Hematopoietic multipotent progenitor cell (in vitro differentiated cells): ENCODE data around the gene DLL4. TPM values are rescaled to one million over a fixed set of nuclear protein-coding genes. Genes with fewer than 3 reads are reported as not detected.
"Not testable (repeated sequence)": the region's sequence is repeated elsewhere in the genome, so short reads cannot be mapped to it uniquely, and the experiment has no call there.

Source experiments
- DNase-seq, 3 donors: peaks; one replicate each; pipeline ENCODE4 v3.0.0-alpha.2; 2011 to 2015; ENCODE audit warnings: low read depth in 2 of 3, low spot score in 2 of 3
- total RNA-seq: library from RNA; depleted of rRNA; stranded (reverse); fragments of >200 nt; gene quantifications from one replicate; pipeline ENCODE4 v1.2.3, GENCODE V29; 2012

Gene DLL4
- total RNA-seq, 1 donor, result under 0.01 TPM

DNA sequence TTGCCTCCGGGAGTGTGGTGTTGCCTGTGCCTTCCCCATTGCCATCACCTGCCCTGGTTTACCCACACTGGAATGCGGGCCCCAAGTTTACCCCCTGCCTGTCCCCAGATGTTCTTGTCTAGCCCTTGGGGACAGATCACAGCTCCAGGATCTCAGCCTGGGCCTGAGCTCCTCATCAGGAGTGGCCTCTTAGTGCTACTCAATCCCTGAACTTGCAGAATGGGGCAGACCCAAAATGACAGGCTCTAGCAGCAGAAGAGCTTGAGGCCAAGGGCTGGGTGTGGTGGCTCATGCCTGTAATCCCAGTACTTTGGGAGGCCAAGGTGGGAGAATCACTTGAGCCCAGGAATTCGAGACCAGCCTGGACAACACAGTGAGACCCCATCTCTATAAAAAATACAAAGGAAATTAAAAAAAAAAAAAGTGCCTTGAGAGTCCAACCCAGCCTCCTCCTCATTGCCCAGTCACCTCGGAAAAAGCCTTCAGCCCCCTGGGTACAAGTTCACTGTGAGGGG, 28.0 kb downstream of the DLL4 start:
- DNase-seq, result no peak

DNA sequence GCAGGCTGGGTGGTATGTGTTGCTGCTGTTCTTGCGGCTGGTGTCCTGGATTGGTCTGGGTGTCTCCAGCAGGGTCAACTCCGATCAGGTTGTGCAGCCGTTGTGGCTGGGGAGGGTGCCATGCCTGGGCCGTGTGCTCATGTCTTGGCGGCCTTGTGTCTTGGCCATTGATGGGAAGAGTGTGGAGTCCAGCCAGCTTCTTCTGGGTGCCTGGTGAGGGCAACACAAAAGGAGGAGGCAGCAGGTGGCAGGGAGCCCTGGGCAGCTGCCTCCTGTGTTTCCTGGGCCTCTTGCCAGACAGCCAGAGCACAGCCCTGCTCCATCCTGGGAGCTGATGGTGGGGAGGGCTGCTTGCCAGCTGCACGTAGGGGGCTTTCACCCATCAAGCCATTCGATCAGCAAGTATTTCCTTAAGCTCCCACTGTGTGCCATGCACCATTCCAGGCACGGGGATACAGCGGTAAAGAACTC, 28.5 kb downstream of the DLL4 start:
- DNase-seq, result no peak

DNA sequence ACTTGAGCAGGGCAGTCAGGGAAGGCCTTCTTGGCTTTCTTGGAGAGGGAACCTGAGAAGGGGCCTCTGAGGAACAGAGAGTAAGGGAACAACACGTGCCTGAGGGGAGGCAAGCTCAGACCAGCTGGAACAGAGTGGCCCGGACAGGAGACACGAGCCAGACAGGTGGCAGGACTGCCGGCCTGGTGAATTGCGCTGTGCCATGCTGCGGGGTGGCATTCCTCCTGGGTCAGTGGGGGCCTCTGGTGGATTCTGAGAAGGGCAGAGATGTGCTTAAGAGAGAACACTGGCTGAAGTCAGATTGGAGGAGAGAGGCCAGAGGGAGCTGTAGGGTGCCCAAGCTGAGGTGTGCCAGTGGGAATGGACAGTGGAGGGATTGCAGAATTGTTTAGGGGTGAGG, 29.0 kb downstream of the DLL4 start:
- DNase-seq, result no peak

DNA sequence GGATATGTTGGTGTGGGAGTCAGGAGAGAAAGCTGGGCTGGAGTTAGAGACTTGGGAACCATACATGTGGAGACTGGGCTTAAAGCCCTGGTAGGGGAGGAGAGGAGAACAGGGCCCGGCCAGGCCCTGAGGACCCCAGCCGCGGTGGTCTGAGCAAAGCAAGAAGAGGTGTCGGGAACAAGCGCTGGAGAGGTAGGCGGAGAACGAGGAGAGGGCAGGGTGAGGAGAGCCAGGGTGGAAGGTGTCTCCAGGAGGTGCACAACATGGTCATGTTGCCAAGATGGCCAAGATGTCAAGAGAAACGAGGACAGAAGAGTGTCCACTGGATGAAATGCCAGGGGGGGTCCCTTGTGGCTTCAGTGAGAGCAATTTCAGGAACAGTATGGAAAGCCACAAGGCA, 29.6 kb downstream of the DLL4 start:
- no peak for DNase-seq

DNA sequence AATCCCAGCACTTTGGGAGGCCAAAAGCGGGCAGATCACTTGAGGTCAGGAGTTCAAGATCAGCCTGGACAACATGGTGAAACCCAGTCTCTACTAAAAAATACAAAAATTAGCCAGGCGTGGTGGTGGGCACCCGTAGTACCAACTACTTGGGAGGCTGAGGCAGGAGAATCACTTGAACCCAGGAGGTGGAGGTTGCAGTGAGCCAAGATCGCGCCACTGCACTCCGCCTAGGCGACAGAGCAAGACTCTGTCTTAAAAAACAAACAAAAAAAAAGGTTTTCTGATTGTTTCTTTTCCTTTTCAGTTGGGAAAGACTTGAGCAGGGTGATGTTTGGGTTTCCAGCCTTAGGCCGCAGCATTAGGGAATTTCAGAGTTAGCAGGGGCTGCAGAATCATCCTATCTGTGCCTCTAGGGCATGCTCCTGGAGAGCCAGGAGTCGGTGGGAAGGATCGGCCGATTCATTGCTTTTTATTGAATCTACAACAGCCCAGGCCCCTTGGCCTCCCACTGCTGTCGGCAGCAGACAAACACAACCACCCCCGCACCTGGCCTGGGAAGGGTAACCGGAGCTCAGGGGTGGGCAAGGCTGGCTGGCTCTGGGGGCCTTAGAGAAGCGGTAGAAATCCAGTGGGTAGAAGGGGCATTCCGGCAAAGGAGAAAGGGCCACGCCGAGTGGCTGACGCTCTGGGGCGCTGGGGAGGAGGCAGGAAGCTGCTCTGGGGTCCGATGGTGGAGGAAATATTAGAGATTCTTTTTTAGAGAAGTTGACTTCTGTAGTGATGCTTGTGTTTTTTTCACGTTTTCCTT, 30.4 kb downstream of the DLL4 start:
- DNase-seq, result peak in 1 of 3 donors; percentile 49

DNA sequence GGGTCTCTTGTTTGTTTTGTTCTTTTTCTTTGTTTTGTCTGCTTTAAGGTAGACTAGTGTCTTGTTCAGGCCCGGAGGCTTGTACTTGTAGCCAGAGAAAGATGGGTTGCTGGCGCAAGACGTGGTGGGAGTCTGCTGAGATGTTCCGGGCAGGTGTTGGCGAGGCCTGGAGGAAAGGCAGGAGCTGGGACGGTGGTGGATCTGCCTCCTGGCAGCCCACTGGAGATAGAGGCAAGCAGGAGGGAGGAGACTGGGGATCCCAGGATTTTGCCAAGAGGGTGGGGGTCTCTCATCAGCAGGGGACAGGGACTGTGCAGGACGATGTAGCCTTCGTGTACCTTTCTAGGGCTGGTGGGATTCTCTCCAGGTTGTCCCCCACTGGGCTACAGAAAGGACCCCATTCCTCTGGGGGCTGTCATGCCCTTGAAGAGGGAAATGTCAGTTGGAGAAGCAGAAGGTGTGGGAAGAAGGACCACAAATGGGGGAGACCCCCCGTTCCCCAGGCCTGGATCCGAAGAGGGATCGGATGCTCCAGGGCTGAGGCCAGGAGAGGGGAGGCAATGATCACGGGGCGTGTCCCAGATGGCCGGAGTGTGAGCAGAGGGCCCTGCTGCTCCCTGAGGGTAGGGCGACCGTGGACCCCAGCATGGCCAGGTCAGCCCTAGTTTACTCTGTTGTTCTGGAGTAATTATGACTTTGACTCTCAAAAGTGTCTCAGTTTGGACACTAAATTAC, 31.2 kb downstream of the DLL4 start:
- DNase-seq, result no peak

DNA sequence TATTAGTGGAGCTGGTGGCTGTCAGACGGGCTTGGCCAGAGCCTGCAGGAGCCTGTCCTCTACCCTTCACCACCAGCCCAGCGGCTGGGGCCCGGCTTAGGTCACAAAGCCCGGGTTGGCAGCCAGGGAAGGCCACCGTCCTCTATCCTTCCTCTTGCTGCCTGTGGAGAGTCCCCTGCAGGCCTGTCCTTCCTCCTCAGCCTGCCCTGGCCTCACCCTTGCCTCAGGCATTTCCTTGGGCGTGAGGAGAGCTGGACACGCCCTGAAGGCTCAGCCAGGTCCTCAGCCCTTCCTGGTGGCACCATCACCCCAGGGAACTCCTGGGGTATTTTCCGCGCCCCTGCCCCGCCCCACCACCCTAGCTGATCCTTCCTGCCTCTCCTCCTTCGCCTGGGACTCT, 31.8 kb downstream of the DLL4 start:
- DNase-seq, result no peak

DNA sequence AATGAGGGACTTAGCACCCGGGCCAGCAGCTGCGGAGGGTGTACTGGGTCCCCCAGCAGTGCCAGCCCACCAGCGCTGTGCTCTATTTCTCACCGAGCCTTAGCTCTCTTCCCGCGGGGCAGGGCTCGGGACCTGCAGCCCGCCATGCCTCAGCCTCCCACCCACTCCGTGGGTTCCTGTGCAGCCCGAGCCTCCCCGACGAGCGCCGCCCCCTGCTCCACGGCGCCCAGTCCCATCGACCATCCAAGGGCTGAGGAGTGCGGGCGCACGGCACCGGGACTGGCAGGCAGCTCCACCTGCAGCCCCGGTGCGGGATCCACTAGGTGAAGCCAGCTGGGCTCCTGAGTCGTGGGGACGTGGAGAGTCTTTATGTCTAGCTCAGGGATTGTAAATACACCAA, 32.6 kb downstream of the DLL4 start:
- DNase-seq, result not testable (repeated sequence)

DNA sequence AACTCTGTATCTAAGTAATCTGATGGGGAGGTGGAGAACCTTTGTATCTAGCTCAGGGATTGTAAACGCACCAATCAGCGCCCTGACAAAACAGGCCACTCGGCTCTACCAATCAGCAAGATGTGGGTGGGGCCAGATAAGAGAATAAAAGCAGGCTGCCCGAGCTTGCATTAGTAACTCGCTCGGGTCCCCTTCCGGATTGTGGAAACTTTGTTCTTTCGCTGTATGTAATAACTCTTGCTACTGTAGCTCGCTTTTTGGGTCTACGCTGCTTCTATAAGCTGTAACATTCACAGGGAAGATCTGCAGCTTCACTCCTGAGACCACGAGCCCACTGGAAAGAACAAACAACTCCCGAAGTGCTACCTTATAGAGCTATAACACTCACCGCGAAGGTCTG, 33.2 kb downstream of the DLL4 start:
- DNase-seq, result not testable (repeated sequence)

DNA sequence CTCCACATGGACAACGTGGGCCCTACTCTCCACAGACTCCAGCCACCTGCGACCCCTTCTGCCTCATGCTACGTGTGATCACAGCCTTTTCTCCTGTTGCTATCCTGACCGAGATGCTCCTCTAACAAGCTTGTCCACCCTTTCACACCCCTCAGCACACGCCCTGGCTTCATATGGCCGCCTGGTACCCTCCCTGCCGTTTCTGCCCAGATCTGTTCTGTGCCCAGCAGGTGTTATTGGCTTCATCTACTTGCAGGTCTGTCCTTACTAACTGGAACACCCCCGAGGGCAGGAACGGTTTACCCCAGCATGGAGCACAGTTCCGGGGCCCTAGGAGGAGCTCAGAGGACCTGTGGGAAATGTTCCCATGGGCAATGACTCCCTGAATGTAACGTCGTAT, 34.1 kb downstream of the DLL4 start:
- DNase-seq, result no peak

DNA sequence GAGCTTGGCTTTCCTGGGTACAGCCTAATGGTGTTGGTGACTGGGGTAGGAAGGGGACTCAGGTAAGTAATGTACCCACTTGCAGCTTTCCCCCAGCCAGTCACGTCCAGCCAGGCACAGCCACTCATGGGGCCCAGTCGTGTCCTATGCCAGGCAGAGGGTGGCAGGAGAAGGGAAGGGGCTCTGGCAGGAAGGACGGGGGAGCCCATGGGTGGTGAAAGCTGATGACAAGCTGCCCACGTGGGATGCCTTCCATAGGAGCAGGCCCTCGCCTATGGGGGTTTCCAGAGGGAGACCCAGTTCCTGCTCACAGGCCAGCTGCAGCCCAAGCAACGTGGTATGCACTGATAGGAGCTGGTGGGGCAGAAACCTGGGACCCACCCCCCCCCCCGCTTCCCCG, 34.9 kb downstream of the DLL4 start:
- DNase-seq, result no peak

DNA sequence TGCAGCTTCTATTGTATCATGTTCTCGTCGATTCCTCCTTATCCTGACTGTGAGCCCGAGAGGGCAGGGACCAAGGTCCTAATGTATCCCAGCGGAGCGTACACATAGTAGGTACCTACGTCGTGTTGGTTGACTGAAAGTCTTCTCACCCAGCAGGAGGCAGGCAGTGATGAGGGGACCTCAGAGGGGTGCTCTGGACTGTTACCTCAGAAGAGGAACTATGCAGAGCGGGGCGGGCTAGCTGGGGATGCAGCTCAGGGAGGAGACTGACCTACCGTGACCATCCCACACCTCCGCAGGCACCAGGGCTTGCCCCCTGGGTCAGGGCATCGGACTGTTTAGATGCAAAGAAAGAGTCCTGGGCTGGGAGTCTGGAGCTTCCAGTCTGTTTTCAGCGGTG, 35.5 kb downstream of the DLL4 start:
- no peak for DNase-seq

DNA sequence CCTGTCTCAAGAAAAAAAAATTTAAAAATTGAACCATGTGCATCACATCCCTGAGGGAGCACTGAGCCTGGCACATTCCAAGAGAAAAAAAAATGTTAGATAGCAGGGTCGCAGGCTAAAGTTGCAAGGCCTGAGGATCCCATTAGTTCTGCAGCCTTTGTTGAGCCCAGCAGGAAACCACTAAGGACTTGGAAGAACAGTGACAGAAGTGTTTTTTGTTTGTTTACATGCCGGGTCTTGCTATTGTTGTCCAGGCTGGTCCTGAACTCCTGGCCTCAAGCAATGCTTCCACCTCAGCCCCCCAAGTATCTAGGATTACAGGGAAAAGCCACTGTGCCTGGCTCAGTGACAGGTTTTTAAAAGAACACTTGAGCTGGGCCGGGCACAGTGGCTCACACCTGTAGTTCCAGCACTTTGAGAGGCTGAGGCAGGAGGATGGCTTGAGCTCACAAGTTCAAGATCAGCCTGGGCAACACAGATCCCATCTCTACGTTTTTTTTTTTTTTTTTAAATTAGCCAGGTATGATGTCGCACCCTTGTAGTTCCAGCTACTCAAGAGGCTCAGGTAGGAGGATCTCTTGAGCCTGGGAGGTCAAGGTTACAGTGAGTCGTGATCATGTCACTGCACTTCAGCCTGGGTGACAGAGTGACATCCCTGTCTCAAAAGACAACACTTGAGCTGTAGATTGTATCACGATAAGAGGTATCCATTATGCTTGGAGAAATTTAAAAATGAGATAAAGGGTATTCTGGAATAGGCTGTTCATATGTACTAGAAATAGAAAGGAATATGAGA, 39.3 kb downstream of the DLL4 start:
- no peak for DNase-seq

DNA sequence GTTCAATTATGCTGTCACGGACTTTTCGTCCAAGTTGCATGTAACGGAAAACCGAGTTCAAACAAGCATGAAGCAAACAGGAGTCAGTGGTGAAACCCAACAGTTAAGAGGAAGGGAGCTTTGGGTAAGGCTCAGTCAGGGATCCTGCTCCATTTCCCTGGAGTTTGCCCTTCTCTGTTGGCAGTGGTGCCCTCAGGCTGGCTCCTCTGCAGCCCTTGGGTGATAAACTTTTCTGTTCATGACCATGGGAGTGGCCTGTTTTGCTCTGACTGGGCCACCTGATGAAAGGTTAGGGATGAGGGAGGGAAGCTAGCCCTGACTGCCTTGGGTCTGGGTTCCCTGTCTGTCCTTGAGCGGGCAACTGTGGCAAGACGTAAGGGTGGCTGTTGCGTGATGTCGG, 40.2 kb downstream of the DLL4 start:
- no peak for DNase-seq

DNA sequence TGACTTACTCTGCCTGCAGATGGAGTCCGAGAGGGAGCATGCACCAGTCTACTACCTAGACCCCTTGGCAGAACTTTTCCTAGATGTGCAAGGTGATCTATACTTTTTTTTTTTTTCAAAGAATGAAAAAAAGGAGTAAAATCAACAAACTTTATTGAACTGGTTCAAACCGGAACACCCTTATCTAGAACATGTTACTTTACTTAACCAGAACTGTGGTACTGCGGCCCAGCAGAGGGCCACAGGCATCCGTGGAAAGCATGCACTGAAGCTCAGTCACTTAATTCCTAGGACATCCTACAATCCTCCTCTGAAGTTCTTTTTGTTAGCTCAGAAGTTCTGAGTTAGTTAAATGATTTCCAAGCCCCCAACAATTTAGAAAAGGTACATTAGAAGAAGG, 45.7 kb downstream of the DLL4 start:
- DNase-seq, result no peak

DNA sequence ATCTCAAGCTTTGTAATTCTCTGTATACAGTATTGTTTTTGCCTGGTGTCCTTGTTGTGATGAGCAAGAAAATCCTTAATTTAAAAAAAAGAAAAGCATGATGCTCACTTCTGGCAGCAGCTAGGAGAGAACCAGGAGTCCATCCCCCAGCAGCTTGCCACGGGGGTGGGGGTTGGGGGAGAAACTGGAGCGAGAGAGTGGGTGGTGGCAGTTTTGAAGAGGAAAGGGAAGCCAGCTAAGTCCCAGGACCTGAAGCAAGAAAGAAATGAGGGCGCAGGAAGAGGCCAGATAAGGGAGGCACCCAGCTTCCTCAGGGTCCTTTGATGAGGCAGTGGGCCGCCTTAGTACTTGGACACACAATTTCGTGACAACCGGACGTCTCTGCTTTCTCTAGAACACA, 47.7 kb downstream of the DLL4 start:
- no peak for DNase-seq

DNA sequence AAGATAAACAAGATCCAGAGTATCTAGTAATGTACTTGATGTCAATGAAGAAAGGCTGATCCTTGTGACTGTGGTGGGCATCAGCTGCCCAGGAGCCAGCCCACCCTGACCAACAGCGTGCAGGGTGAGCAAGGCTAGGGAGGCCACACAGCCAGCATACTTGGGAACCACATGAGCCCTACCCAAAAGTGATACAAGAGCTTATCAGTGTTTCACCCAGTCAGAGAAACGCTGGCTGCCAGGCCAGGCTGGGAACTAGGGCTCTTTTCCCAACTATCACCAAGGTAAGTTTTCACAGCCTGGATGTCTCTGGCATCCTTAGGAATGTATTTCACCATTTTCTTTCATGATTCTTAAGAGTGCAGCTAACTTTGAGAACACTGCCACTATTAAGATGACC, 49.0 kb downstream of the DLL4 start:
- no peak for DNase-seq

DNA sequence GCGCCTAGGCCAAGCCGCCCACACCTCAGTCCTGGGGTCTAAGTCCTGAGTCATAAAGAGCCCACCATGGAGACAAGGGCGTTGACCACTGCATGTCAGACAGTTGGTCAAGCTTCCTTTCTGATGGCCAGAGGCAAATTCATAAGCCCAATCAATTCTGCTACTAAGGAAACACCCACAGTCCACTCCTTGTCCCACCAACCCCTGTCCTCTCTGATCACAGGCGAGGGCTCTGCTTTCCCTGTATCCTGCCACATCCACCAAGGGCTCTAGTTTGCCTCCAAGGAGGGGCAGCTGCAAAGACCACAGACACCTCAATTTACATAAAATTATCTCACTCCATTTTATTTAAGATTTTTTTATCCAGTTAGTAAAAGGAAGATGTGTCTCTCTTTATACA, 49.4 kb downstream of the DLL4 start:
- DNase-seq, result no peak

DNA sequence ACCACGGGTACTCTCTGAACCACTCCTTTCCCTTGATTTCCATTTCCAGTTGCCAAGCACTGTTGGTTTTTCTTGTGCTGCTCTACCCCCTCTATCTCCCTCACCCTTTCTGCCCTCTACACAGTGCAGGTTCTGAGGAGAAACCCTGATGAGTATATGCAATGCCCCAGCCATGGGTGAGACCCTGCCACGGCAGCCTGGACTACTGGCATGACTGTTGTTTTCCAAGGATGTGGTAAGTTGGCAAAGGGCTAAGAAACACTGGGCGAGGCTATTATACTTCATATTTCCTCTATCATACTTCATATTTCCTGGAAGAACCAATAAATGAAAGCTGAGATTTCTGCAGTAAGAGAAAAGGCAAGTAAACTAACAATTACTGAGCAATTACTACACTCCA, 52.0 kb downstream of the DLL4 start:
- DNase-seq, result no peak

DNA sequence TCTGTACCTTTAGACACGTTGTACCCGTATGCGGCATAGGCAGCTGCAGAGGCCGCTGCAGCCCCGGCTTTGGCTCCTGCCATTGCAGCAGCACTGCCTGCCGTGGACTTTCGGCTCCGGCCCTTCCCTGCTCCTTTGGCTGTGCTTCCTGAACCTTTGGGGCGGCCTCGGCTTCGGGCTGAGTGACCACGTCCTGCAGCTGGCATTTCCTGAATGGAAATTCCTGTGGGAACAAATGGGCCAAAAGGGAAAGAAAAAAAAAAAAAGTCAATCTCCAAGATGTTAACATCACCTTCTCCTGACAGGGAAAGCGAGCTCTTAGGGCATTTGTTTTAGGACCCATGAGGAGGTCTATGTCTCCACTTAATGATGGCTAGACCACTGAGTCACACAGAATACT, 53.7 kb downstream of the DLL4 start:
- no peak for DNase-seq

DNA sequence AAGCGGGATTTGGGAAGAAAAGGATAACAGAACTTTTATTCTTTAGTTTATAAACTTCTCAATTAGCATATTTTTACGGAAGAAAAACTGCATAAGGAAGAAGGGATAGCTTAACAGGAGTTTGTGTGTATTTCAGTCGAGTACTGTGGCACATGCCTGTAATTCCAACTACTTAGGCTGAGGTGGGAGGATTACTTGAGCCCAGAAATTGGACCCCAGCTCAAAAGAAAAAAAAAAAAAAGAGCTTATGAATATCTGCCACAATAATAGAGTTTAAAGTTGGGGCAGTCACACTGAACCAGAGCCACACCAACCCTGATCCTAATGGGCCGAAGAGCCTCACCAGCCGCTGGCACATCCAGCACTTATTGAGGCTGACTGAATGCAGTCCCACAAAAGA, 55.3 kb downstream of the DLL4 start:
- no peak for DNase-seq
